ENCODE results near the gene FDXACB1.

FDXACB1 gene

GRCh38 chr11:111878849-111879636 is at the start of gene FDXACB1, which contains the start of gene CFAP68:
Gene FDXACB1 (minus strand): TSS chr11:111879165. CDS start chr11:111879132, 33 bp downstream.
Gene CFAP68 (plus strand): TSS chr11:111879541. CDS start chr11:111879561, 20 bp downstream.
- Histone ChIP-seq H3K79me2 (ENCODE audit: insufficient read depth, low read length) (peaks cover 15% of the 10 kb centered on the region), H3K9me3 (ENCODE audit: insufficient read depth, low read length, severe bottlenecking) (no peaks in the 10 kb centered on the region), H3K4me1 (ENCODE audit: insufficient read depth, low read length) (peaks cover 21% of the 10 kb centered on the region), H3K9ac (ENCODE audit: low read depth, low read length) (peak within 1 kb of the TSS; percentile 81), H3K27me3 (ENCODE audit: insufficient read depth, low read length, poor library complexity) (no peaks in the 10 kb centered on the region), H3K36me3 (ENCODE audit: insufficient read depth, low read length) (peaks cover 24% of the 10 kb centered on the region), H3K27ac (ENCODE audit: low read length) (peak within 1 kb of the TSS; percentile 93), H4K20me1 (ENCODE audit: insufficient read depth, low read length) (no peaks in the 10 kb centered on the region), H2AFZ (ENCODE audit: low read depth, low read length) (peak within 1 kb of the TSS; percentile 97), H3K4me3 (ENCODE audit: low read depth in 1 of 2, low read length in 2 of 2) (peak within 1 kb of the TSS; percentile 74 to 81), H3K4me2 (ENCODE audit: insufficient read depth, low read length) (peak within 1 kb of the TSS; percentile 95)
- ATAC-seq (ENCODE audit: insufficient read depth, low read depth) (peak; percentile 87), DNase-seq (peak; percentile 95)
- peak; percentile 95 for TF ChIP-seq CTCF (IDR thresholded peaks at IDR 0.05; ENCODE audit: borderline replicate concordance, extremely low read depth, low read length, poor library complexity, severe bottlenecking)
- no peak for TF ChIP-seq EZH2 (IDR thresholded peaks at IDR 0.05; ENCODE audit: borderline replicate concordance, low read depth, low read length, severe bottlenecking)

GRCh38 chr11:111926505-111927391 is 47.8 kb upstream of the FDXACB1 start:
- peak; percentile 88 for ATAC-seq (ENCODE audit: insufficient read depth, low read depth)
- H3K9me3 ChIP-seq (ENCODE audit: insufficient read depth, low read length, severe bottlenecking): no peaks in the 10 kb centered on the region
- TF ChIP-seq EZH2 (IDR thresholded peaks at IDR 0.05; ENCODE audit: borderline replicate concordance, low read depth, low read length, severe bottlenecking) (no peak), CTCF (IDR thresholded peaks at IDR 0.05; ENCODE audit: borderline replicate concordance, extremely low read depth, low read length, poor library complexity, severe bottlenecking) (no peak)
- peak overlapping the region; percentile 99 for H2AFZ ChIP-seq (ENCODE audit: low read depth, low read length)
- no peaks in the 10 kb centered on the region for H4K20me1 ChIP-seq (ENCODE audit: insufficient read depth, low read length)
- peak overlapping the region; percentile 100 for H3K4me2 ChIP-seq (ENCODE audit: insufficient read depth, low read length)
- peaks cover 23% of the 10 kb centered on the region for H3K4me1 ChIP-seq (ENCODE audit: insufficient read depth, low read length)
- peak overlapping the region; percentile 96 for H3K27ac ChIP-seq (ENCODE audit: low read length)
- H3K27me3 ChIP-seq (ENCODE audit: insufficient read depth, low read length, poor library complexity): no peaks in the 10 kb centered on the region
- no peaks in the 10 kb centered on the region for H3K79me2 ChIP-seq (ENCODE audit: insufficient read depth, low read length)
- peak; percentile 98 for DNase-seq
- H3K4me3 ChIP-seq (ENCODE audit: low read depth in 1 of 2, low read length in 2 of 2): peak overlapping the region; percentile 36 to 88; a peak in 3 of 4 replicates
- no peaks in the 10 kb centered on the region for H3K36me3 ChIP-seq (ENCODE audit: insufficient read depth, low read length)
- H3K9ac ChIP-seq (ENCODE audit: low read depth, low read length): peak overlapping the region; percentile 62

- Histone ChIP-seq H3K79me2 (ENCODE audit: insufficient read depth, low read length) (no peaks in the 10 kb centered on the region), H3K4me3 (ENCODE audit: low read depth in 1 of 2, low read length in 2 of 2) (peak overlapping the region in 1 of 2 experiments; percentile 58; a peak in 2 of 4 replicates), H3K9ac (ENCODE audit: low read depth, low read length) (peak overlapping the region; percentile 62), H3K36me3 (ENCODE audit: insufficient read depth, low read length) (no peaks in the 10 kb centered on the region), H3K4me2 (ENCODE audit: insufficient read depth, low read length) (peak overlapping the region; percentile 100), H4K20me1 (ENCODE audit: insufficient read depth, low read length) (no peaks in the 10 kb centered on the region), H3K27ac (ENCODE audit: low read length) (peak overlapping the region; percentile 96), H3K9me3 (ENCODE audit: insufficient read depth, low read length, severe bottlenecking) (no peaks in the 10 kb centered on the region), H3K27me3 (ENCODE audit: insufficient read depth, low read length, poor library complexity) (no peaks in the 10 kb centered on the region), H3K4me1 (ENCODE audit: insufficient read depth, low read length) (peaks cover 20% of the 10 kb centered on the region), H2AFZ (ENCODE audit: low read depth, low read length) (peak overlapping the region; percentile 88)
- no peak for TF ChIP-seq EZH2 (IDR thresholded peaks at IDR 0.05; ENCODE audit: borderline replicate concordance, low read depth, low read length, severe bottlenecking)
- TF ChIP-seq CTCF (IDR thresholded peaks at IDR 0.05; ENCODE audit: borderline replicate concordance, extremely low read depth, low read length, poor library complexity, severe bottlenecking): no peak
- no peak for ATAC-seq (ENCODE audit: insufficient read depth, low read depth)
- DNase-seq: no peak
Observed at GRCh38 chr11:111925953-111926352, 47.0 kb upstream of the FDXACB1 start.
